ENCODE measurements around the gene BAZ2B.

DNA sequence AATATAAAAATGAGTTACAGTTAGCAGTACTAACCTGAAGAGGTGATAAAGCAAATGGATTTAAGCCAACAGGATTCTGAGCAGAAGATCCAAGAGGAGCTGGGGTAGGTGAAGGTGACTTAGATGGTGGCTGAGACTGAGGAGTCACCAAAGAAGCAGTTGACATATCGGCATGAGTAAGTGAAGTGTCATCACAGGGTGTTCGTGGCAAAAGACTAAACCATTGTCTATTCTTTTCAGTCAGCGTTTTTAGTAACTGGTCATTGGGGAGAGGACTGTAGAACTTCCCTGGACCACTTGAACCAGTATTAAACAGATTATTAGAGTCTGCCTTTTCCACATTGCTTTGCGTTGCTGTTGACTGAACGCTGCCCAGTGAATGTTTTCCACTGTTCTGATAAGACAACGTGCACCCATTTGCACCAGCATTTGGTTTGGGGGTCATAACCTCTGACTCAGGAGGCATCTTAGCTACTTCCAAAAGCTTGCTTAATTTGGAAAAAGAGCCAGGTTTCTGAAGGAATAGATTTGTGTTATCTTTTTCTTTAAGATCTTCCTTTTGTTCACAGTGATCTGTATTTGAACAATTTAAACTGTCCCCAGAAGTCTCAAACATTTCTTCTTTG is 266.6 kb downstream of the BAZ2B start:
- TF ChIP-seq, protein P1, sequence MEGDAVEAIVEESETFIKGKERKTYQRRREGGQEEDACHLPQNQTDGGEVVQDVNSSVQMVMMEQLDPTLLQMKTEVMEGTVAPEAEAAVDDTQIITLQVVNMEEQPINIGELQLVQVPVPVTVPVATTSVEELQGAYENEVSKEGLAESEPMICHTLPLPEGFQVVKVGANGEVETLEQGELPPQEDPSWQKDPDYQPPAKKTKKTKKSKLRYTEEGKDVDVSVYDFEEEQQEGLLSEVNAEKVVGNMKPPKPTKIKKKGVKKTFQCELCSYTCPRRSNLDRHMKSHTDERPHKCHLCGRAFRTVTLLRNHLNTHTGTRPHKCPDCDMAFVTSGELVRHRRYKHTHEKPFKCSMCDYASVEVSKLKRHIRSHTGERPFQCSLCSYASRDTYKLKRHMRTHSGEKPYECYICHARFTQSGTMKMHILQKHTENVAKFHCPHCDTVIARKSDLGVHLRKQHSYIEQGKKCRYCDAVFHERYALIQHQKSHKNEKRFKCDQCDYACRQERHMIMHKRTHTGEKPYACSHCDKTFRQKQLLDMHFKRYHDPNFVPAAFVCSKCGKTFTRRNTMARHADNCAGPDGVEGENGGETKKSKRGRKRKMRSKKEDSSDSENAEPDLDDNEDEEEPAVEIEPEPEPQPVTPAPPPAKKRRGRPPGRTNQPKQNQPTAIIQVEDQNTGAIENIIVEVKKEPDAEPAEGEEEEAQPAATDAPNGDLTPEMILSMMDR (IDR thresholded peaks at IDR 0.05; ENCODE audit: insufficient read depth, low read length, poor library complexity, severe bottlenecking): no peak
- no peak for TF ChIP-seq EZH2phosphoT487 (conservative IDR thresholded peaks at IDR 0.05; ENCODE audit: low read length)

Measured in SU-DHL-6 (cell line).